Uterus (tissue), 4 donors: ENCODE results near the gene CRELD2. TPM values are rescaled to one million over a fixed set of nuclear protein-coding genes. Genes with fewer than 3 reads are reported as not detected.

Source experiments
- DNase-seq, 2 donors: peaks; one replicate each; pipeline ENCODE4 v3.0.0-alpha.2; 2019 to 2020
- H3K27ac ChIP-seq, 2 donors: fragments of 200-600 bp; sonication (generic); 1 replicate in 1 of 2; 2 replicates in 1 of 2; pipeline ENCODE4 v1.5.1; 2016 to 2018
- H3K27me3 ChIP-seq, 2 donors: fragments of 200-600 bp; sonication (generic); one replicate each; pipeline ENCODE4 v1.5.1; 2018 to 2019; ENCODE audit warnings: control low read depth in 1 of 2
- H3K36me3 ChIP-seq, 2 donors: fragments of 200-600 bp; sonication (generic); one replicate each; pipeline ENCODE4 v1.5.1; 2019; ENCODE audit warnings: control low read depth in 1 of 2
- H3K4me1 ChIP-seq, 2 donors: fragments of 200-600 bp; sonication (generic); one replicate each; pipeline ENCODE4 v1.5.1; 2018 to 2019; ENCODE audit warnings: control low read depth in 1 of 2
- H3K4me3 ChIP-seq, 2 donors: fragments of 200-600 bp; sonication (generic); 1 replicate in 1 of 2; 2 replicates in 1 of 2; pipeline ENCODE4 v1.5.1; 2018 to 2019; ENCODE audit warnings: mild to moderate bottlenecking in 1 of 2
- H3K9me3 ChIP-seq, 2 donors: fragments of 200-600 bp; sonication (generic); one replicate each; pipeline ENCODE4 v1.5.1; 2019; ENCODE audit warnings: control low read depth in 1 of 2
- POLR2A ChIP-seq, 2 donors: fragments of 450-650 bp; IDR thresholded peaks; one replicate each; pipeline ENCODE4 v1.6.1; 2016; ENCODE audit warnings: antibody characterized with exemption in 2 of 2, mild to moderate bottlenecking in 1 of 2, moderate library complexity in 1 of 2
- intact Hi-C: fragments of 100-400 bp; cut with DNase I; formaldehyde crosslinking; loops from one replicate; pipeline ENCODE4 v1.15.1; 2023; ENCODE audit warnings: low total_unique reads
- total RNA-seq, 4 donors: library from RNA; depleted of rRNA in 3 of 4; stranded (reverse); fragments of >200 nt in 3 of 4; gene quantifications; one replicate each; pipeline versions ENCODE4 v1.1.0 to v1.2.4, GENCODE V29; 2014 to 2023
- TF ChIP-seq, protein P1 (sequence below), 4 experiments: fragments of 200-600 bp in 2 of 4; fragments of 450-650 bp in 2 of 4; sonication (generic) in 2 of 4; IDR thresholded peaks; one replicate each; pipeline ENCODE4 v1.5.1; 2016 to 2019; ENCODE audit warnings: antibody characterized with exemption in 4 of 4, mild to moderate bottlenecking in 2 of 4, moderate library complexity in 1 of 4
- donor health status: DM: yes; HTN: yes; CAD: no.

The CRELD2 gene
- total RNA-seq, 4 donors from 2014 or later = 3.6 to 37.0 (median 14.6) TPM

DNA sequence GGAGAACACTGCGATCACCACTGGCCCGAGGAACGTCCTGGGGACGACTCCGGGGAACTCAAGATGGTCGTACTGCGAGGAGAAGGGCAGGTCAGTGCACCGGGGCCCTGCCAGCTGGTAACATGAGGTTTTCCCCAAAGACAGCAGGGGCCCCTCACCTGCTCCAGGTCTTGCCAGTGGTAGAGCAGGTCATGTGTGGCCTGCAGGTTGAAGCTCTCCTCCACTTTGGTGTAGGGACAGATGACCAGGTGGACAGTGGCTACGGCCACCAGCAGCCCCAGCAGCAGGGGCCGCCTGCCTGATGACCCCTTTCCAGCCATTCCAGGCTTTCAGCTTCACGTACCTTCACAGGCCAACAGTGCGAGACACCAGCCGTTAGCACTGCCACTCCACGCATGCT is 5.0 kb upstream of the CRELD2 start:
- DNase-seq = no peak
- intact Hi-C loops = no loop called here

DNA sequence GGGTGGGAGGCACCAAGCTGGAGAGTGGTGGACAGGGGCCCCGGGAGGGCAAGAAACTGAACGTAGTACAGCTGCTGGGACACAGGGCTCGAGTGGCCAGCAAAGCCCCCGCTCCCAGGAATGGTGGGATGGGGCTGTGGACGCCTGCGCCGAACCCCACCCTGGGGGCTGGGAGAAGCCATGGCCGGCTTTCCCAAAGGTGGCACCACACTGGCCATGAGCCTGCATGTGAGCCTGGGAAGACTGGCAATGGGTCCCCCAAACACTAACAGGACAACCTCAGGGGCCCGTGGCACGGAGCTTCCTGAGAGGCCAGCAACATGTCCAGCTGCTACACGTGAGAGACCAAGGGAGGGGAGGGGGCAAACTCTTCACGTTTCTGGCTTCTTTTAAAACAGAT is 4.2 kb upstream of the CRELD2 start:
- TF ChIP-seq POLR2A (IDR thresholded peaks at IDR 0.05) = no peak
- TF ChIP-seq, protein P1, sequence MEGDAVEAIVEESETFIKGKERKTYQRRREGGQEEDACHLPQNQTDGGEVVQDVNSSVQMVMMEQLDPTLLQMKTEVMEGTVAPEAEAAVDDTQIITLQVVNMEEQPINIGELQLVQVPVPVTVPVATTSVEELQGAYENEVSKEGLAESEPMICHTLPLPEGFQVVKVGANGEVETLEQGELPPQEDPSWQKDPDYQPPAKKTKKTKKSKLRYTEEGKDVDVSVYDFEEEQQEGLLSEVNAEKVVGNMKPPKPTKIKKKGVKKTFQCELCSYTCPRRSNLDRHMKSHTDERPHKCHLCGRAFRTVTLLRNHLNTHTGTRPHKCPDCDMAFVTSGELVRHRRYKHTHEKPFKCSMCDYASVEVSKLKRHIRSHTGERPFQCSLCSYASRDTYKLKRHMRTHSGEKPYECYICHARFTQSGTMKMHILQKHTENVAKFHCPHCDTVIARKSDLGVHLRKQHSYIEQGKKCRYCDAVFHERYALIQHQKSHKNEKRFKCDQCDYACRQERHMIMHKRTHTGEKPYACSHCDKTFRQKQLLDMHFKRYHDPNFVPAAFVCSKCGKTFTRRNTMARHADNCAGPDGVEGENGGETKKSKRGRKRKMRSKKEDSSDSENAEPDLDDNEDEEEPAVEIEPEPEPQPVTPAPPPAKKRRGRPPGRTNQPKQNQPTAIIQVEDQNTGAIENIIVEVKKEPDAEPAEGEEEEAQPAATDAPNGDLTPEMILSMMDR (IDR thresholded peaks at IDR 0.05) = no peak
- Histone ChIP-seq H3K4me1 (peaks cover 0 to 14% of the 10 kb centered on the region in 2 donors), H3K27ac (no peak overlapping the region), H3K36me3 (no peaks in the 10 kb centered on the region), H3K4me3 (no peak overlapping the region), H3K27me3 (no peaks in the 10 kb centered on the region), H3K9me3 (no peaks in the 10 kb centered on the region)
- DNase-seq = no peak
- intact Hi-C loops = no loop called here

More for the DNA sequence above, 5.0 kb upstream of the CRELD2 start:
- H3K4me3 ChIP-seq = no peak overlapping the region
- peaks cover 0 to 9% of the 10 kb centered on the region in 2 donors for H3K4me1 ChIP-seq
- no peaks in the 10 kb centered on the region for H3K27me3 ChIP-seq
- no peak overlapping the region for H3K27ac ChIP-seq
- no peak for TF ChIP-seq POLR2A (IDR thresholded peaks at IDR 0.05)
- TF ChIP-seq, protein P1 (IDR thresholded peaks at IDR 0.05) = no peak
- no peaks in the 10 kb centered on the region for H3K36me3 ChIP-seq
- no peaks in the 10 kb centered on the region for H3K9me3 ChIP-seq

DNA sequence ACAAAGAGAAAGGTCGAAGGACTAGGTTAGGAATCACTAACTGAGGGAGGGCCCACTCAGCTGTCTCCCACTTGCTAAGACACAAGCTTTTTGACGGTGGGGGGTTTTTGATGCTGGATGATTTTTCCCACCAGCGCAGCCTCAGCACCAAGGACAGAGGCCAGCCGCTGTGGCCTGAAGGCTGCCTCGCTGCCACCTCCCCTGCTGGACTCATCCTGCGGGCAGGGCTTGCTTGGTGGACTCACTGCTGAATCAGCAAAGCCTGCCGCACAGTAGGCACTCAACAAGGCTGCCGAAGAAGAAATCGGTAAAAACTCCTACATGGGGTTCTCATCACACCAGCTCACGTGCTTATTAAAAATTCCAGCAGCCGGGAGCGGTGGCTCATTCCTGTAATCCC is 2.8 kb upstream of the CRELD2 start:
- no peak for DNase-seq
- H3K4me1 ChIP-seq = peaks cover 0 to 15% of the 10 kb centered on the region in 2 donors
- no peak overlapping the region for H3K27ac ChIP-seq
- no peak overlapping the region for H3K4me3 ChIP-seq
- TF ChIP-seq POLR2A (IDR thresholded peaks at IDR 0.05) = no peak
- TF ChIP-seq, protein P1 (IDR thresholded peaks at IDR 0.05) = no peak
- H3K9me3 ChIP-seq = no peaks in the 10 kb centered on the region
- intact Hi-C loops = no loop called here
- H3K36me3 ChIP-seq = no peaks in the 10 kb centered on the region
- no peaks in the 10 kb centered on the region for H3K27me3 ChIP-seq

DNA sequence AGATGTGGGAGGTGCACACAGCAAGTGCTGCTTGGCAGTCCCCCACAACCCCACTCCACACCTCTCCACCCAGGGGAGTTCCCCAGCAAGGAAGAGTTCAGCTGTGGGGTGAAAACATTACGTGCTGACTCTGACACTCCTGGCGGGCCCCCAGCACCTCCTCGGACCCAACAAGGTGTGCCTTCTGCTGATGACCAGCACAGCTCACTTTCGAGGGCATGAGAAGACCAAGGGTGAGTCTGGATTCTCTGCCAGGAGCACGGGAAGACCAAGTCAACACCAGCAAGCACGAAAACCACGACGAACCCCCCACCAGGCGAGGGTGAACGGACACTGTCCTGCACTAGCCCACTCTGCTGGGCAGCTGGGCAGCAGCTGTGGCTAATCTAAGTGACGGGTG is 1.6 kb upstream of the CRELD2 start:
- DNase-seq = no peak
- no peak overlapping the region for H3K27ac ChIP-seq
- no peaks in the 10 kb centered on the region for H3K36me3 ChIP-seq
- intact Hi-C loops = no loop called here
- H3K4me3 ChIP-seq = no peak overlapping the region
- peaks cover 0 to 15% of the 10 kb centered on the region in 2 donors for H3K4me1 ChIP-seq
- TF ChIP-seq POLR2A (IDR thresholded peaks at IDR 0.05) = no peak
- TF ChIP-seq, protein P1 (IDR thresholded peaks at IDR 0.05) = no peak
- H3K27me3 ChIP-seq = no peaks in the 10 kb centered on the region
- no peaks in the 10 kb centered on the region for H3K9me3 ChIP-seq

DNA sequence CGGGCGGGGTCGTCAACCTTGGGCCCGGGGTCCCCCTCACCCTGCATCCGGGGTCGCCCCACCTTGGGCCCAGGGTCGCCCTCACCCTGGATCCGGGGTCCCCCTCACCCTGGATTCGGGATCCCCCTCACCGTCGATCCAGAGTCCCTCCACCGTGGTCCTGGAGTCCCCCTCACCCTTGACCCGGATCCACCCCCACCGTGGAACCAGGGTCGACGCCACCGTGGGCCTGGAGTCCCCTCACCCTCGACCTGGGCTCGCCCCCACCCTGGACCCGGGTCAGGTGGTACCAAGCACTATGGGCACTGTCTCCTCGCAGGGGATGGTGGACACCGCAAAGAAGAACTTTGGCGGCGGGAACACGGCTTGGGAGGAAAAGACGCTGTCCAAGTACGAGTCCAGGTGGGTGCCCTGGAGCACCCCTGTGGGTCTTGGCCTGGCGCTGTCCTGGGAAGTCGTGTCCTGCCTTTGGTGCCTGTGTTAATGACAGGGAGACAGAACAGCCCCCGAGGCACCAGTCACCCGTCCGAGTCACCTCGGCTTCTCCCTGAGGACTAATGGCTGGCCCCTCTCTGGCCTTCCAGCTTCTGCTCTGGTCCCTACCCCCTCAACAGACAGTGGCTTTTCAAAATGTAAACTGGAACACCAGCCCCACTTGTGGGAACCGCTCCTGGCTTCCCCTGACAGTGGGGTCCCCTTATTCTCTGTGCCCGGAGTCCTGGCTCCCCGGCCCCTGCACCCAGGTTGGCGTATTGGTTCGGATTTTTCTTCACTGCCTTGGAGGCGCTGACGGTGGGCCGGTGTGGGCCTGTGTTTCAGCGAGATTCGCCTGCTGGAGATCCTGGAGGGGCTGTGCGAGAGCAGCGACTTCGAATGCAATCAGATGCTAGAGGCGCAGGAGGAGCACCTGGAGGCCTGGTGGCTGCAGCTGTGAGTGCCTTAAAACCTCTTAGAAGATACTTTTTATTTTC is 762 bp downstream of the CRELD2 start:
- Histone ChIP-seq H3K27ac (peak overlapping the region; percentile 48 to 76), H3K36me3 (no peaks in the 10 kb centered on the region), H3K9me3 (no peaks in the 10 kb centered on the region), H3K27me3 (no peaks in the 10 kb centered on the region), H3K4me1 (peaks cover 0 to 15% of the 10 kb centered on the region in 2 donors), H3K4me3 (peak overlapping the region; percentile 76 to 81)
- TF ChIP-seq, protein P1 (IDR thresholded peaks at IDR 0.05) = no peak
- no peak for TF ChIP-seq POLR2A (IDR thresholded peaks at IDR 0.05)
- intact Hi-C loops = no loop called here
- peak in 1 of 2 donors; percentile 41 for DNase-seq
